GM21723 (cell line): ENCODE measurements around the gene BCAS4.
"Not testable (repeated sequence)": the region's sequence is repeated elsewhere in the genome, so short reads cannot be mapped to it uniquely, and the experiment has no call there.

Experiments
- ATAC-seq: cut with Tn5 transposase; IDR thresholded peaks from one replicate; pipeline ENCODE4 v1.9.1; 2021; ENCODE audit warnings: mild to moderate bottlenecking, moderate library complexity; ENCODE audit not compliant: unreplicated experiment

Gene BCAS4

DNA sequence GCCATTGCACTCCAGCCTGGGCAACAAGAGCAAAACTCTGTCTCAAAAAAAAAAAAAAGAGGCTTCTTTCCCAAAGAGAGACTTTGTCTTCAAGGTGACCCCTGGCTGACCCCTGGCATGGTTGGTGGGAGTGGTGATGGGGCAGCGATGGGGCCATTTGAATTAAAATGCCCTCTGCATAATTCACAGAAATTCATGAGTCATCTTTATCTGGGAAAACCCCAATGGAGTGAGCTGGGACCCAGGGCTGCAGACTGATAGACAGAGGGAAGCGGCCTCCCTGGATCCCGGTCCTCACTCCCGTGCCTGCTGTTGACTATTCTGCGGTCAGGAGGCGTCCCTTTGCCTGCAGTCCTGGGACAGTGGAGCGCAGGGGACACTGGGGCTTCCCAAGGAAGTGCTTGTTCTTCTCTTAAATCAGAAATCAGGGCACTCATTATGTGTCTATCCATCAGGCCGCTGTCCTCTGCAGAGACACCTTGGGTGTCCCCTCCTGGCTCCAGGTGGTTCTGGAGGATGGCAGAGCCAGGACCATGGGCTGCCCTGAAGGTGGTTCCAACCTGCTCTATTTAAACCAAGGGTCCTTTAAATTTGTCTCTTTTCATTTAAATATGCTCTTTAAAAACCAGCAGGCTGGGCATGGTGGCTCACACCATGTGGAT is 23.3 kb upstream of the BCAS4 start:
- ATAC-seq, result not testable (repeated sequence)

DNA sequence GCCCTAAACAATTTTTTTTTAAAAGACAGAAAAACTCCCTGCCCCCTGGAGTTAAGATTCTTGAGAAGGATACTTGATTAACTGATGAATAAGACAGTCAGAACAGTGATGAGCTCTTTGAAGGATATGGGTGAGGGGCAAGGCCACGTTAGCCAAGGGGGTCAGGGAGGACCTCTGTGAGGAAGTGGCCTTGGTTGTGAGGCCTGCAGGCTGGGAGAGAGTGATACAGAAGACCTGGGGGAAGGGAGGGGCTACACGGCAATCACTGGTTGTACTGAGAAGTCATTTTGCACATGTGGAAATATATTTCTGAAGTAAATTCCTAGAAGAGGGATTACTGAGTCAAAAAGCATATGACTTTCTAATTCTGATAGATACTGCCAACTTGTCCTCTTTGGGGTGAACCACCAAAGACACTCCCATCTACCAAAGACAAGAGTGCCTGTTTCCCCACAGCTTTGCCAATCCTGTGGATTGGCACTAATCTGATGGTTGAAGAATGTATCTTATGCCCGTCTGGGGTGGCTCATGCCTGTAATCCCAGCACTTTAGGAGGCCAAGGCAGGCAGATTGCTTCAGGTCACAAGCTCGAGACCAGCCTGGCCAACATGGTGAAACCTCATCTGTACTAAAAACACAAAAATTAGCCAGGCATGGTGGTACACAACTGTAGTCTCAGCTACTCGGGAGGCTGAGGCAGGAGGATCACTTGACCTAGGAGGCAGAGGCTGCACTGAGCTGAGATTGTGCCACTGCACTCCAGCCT is 22.3 kb upstream of the BCAS4 start:
- no peak for ATAC-seq

GRCh38 chr20:50774515-50774914 is 20.3 kb upstream of the BCAS4 start:
- ATAC-seq, result no peak

GRCh38 chr20:50776122-50776817 is 18.6 kb upstream of the BCAS4 start:
- ATAC-seq, result no peak

GRCh38 chr20:50777373-50777772 is 17.5 kb upstream of the BCAS4 start:
- ATAC-seq, result no peak

DNA sequence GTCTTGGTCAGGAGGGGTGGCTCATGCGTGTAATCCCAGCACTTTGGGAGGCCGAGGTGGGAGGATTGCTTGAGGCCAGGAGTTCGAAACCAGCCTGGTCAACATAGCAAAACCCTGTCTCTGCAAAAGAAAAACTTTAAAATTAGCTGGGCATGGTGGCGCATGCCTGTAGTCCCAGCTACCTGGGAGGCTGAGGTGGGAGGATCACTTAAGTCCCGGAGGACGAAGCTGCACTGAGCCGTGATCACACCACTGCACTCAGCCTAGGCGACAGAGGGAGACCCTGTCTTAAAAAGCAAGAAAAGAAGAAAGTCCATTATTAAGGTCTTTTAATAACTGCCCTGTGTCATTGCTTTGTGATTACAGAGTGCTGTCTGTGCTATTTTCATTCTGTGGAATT is 15.9 kb upstream of the BCAS4 start:
- ATAC-seq, result not testable (repeated sequence)

DNA sequence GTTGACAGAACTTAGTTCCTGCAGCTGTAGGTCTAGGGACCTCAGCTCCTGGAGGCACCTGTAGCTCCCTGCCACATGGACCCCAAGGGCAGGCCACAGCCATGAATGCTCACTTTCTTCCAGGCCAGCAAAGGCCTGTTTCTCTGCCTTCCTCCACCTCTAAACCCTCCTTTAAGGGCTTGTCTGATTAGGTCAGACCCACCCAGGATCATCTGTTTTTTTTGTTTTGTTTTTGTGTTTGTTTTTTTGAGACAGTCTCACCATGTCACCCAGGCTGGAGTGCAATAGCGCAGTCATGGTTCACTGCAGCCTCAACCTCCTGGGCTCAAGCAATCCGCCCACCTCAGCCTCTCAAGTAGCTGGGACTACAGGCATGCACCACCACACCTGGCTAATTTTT is 11.5 kb upstream of the BCAS4 start:
- no peak for ATAC-seq

DNA sequence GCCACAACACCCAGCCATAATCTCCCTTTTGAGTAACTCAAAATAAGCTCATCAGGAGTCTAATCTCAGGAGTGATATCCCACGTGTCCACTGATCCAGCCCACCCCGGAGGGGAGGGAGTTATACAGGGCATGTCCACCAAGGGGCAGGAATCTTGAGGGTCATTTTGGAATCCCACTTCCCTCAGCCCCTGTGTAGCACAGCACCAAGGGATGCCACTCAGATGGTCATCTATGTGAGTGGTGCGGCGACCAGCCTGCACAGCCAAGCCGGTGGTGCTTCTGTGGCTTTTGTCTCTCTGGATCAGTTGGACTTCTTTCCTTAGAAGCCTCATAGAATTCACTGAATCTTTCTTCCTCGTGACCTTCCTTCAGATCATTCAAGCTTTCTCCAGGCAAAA is 11.0 kb upstream of the BCAS4 start:
- ATAC-seq, result no peak

DNA sequence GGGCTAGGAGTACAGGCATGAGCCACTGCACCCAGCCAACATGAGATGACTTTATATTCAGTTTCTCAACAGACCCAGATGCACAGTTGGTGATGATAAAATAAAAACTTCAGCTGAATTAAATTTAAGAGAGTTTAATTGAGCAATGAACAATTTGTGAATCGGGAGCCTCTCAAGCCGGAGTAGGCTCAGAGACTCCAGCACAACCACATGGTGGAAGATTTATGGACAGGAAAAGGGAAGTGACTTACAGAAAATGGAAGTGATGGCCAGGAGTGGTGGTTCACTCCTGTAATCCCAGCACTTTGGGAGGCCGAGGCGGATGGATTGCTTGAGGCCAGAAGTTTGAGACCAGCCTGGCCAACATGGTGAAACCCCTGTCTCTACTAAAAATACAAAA is 10.4 kb upstream of the BCAS4 start:
- ATAC-seq, result no peak

DNA sequence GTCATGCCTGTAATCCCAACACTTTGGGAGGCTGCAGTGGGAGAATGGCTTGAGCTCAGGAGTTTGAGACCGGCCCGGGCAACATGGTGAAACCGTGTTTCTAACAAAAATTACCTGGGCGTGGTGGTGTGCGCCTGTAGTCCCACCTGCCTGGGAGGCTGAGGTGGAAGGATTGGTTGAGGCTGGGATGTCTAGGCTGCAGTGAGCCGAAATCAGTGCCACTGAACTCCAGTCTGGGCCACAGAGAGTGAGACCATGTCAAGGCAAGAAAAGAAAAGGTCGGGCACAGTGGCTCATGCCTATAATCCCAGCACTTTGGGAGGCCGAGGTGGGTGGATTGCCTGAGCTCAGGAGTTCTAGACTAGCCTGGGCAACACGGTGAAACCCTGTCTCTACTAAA is 8.2 kb upstream of the BCAS4 start:
- ATAC-seq, result no peak

DNA sequence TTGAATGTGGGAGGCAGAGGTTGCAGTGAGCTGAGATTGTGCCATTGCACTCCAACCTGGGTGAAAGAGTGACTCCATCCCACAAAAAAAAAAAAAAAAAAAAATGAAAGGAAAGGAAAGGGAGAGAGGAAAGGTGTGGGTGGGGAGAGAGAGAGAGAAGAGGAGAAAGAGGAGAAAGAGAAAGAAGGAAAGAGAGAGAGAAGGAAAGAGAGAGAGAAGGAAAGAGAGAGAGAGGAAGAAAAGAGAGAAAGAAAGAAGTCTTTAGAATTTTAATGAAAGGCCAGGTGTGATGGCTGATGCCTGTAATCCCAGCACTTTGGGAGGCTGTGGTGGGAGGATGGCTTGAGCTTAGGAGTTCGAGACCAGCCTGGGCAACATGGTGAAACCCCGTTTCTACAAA is 7.7 kb upstream of the BCAS4 start:
- ATAC-seq, result no peak

DNA sequence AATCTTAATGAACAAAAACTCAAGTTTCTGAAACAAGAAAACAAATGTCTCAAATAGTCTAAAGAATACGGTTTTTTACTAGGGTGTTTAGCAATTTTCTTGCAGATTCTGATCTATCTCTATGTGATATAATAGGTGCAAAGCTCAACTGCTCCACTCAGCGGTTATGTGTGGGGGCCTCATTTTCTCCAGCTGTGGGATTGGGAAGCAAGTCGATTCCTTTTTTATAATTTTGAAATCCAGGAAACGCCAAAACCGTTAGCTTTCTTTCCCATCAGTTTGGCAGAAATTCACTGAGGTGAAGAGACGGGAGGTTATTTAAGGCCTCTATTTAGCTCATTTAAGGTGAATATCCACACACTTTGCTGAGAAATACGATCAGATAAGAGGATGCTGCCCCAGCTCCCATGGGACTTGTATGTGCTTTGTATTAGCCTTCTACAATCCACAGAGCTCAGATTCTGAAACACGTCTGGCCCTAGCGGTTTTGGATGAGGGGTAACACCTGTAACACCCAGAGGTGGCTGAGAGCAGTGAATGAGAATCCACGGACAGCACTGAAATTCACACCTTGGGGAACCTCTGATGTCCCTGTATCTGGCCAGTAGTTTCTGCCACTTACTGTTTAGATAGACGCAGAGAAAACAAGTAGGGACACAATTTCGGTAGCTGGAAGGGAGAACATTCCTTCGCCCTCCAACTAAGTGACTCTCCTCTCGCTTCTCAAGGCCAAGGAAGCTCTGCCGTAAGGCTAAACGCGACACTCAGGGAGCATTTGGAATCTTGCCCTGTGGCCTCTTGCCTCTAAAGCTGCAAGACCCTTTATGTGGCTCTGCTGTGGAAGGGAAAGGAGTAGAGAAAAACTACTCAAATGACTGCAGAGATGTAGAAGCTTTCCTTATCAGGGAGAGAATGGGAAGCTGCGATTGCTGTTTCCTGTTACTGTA is 6.5 kb upstream of the BCAS4 start:
- ATAC-seq, result no peak

DNA sequence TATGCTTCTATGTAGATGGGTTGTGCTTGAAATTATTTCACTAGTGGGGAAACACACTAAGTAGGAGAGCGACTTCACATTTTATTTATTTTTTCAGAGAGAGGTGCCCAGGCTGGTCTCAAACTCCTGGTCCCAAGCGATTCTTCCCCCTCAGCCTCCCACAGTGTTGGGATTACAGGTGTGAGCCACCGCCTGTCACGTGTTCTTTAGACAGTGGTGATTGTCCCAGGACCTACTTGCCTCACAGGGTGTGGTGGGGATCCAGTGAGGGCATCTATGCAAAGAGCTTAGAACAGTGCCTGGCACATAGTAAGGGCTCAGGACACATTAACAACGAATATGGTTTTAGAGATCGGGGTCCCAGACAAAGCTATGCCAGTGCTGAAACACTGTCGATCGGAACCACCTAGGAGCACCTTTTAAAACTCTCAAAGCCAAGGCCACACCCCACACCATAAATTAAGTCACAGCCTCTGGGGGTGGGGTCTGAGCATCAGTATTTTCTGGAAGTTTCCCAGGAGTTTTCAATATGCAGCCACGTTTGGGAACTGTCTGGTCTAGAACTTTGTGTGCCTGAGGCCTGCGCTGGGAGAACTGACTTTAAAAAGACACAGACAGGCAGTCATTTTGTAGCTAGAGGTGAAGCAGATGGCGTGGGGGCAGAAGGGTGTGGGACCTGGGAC is 4.8 kb upstream of the BCAS4 start:
- no peak for ATAC-seq

- ATAC-seq, result peak; percentile 54
Observed at GRCh38 chr20:50790651-50791277, 4.1 kb upstream of the BCAS4 start.

DNA sequence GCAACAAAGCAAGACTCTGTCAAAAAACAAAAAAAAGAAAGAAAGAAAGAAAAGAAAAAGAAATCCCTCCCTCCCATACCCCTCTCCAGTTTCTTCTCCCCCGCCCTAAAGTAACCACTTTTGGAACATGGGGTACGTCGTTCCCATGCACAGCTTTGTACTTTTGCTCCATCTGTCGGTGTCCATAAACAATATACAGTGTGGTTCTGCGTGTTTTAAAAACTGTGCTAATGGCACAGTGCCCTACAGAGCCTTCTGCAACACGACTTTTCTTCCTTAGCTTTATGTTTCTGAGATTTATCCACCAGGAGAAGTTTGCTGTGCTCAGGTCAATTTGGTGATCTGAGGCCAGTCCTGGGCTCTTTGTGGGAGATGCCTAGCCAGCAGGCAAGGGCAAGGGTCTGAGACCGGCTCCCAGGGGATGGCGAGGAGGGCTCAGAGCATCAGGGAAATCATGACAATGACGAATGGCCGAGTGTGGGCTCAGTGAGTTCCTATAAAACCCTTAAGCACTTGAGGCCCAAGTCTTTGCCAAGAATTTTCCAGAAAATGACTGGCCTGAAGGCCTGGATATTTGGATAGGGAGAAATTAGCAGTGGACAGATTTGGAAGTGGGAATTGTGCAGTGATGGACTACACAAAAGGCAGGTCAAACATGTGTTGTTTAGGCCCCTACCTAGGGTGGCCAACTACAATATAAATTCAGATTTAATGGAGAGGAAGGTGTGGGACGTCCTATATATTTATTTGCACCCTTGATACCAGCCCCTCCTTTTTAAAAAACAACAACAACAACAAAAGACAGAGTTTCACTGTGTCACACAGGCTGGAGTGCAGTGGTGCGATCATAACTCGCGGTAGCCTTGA is 1.9 kb upstream of the BCAS4 start:
- no peak for ATAC-seq

DNA sequence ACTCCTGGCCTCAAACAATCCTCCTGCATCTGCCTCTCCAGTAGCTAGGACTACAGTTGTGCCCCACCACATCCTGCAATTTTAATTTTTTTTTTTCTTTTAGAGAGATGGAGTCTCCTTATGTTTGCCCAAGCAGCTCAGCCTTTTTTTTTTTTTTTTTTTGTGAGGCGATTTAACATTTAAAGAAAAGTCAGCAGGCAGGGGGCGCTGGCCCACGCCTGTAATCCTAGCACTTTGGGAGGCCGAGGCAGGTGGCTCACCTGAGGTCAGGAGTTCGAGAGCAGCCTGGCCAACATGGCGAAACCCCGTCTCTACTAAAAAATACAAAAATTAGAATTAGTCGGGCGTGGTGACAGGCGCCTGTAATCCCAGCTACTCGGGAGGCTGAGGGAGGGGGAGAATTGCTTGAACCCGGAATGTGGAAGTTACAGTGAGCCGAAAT is 1.3 kb upstream of the BCAS4 start:
- ATAC-seq, result not testable (repeated sequence)

GRCh38 chr20:50794181-50794845 is 548 bp upstream of the BCAS4 start:
- ATAC-seq, result peak; percentile 3

GRCh38 chr20:50797142-50797541 is 2.3 kb downstream of the BCAS4 start:
- no peak for ATAC-seq
